Prostate gland (tissue), 2 donors: Measurements from ENCODE around the gene TMEM61. TPM values are rescaled to one million over a fixed set of nuclear protein-coding genes. Genes with fewer than 3 reads are reported as not detected.

ENCODE experiments used
- DNase-seq: peaks from one replicate; pipeline ENCODE4 v3.0.0-alpha.2; 2019; ENCODE audit warnings: low spot score
- H3K27ac ChIP-seq, 2 donors: fragments of 200-600 bp; sonication (generic); 2 replicates each; pipeline ENCODE4 v1.5.1; 2017 to 2019
- H3K27me3 ChIP-seq: fragments of 200-600 bp; sonication (generic); replicated peaks from 2 replicates; pipeline ENCODE4 v1.5.1; 2019; ENCODE audit not compliant: insufficient read depth
- H3K36me3 ChIP-seq, 2 donors: fragments of 200-600 bp; sonication (generic); 1 replicate in 1 of 2; 2 replicates in 1 of 2; pipeline versions ENCODE4 v1.5.1 to v1.8.1; 2017 to 2019
- H3K4me1 ChIP-seq: fragments of 200-600 bp; sonication (generic); replicated peaks from 2 replicates; pipeline ENCODE4 v1.5.1; 2019
- H3K4me3 ChIP-seq, 2 donors: fragments of 200-600 bp; sonication (generic); 2 replicates each; pipeline ENCODE4 v1.5.1; 2017 to 2019
- H3K9me3 ChIP-seq: fragments of 200-600 bp; sonication (generic); 2 replicates; pipeline ENCODE4 v1.5.1; 2017
- POLR2A ChIP-seq: fragments of 450-650 bp; IDR thresholded peaks from one replicate; pipeline ENCODE4 v1.6.1; 2016; ENCODE audit warnings: antibody characterized with exemption, mild to moderate bottlenecking
- POLR2AphosphoS5 ChIP-seq: sonication (generic); formaldehyde crosslinking; IDR thresholded peaks from one replicate; pipeline ENCODE4 v1.6.1; 2017; ENCODE audit warnings: antibody characterized with exemption
- WGBS: methylation state at CpG from one replicate; pipeline ENCODE4 v1.1.5; 2018; 5-methylcytosine and 5-hydroxymethylcytosine counted together
- intact Hi-C: fragments of 100-400 bp; cut with DNase I; formaldehyde crosslinking; loops from one replicate; pipeline ENCODE4 v1.14.2; 2022
- total RNA-seq, 2 donors: library from RNA; depleted of rRNA; stranded (reverse); fragments of >200 nt; gene quantifications; one replicate each; pipeline ENCODE4 v1.1.0, GENCODE V29; 2016
- TF ChIP-seq, protein P1 (sequence below), 4 experiments: fragments of 200-600 bp in 2 of 4; fragments of 450-650 bp in 2 of 4; sonication (generic) in 2 of 4; IDR thresholded peaks; 1 replicate in 3 of 4; 2 replicates in 1 of 4; pipeline ENCODE4 v1.5.1; 2016 to 2019; ENCODE audit warnings: antibody characterized with exemption in 4 of 4, mild to moderate bottlenecking in 2 of 4, moderate library complexity in 2 of 4

Gene TMEM61
- total RNA-seq, 2 donors from 2014 or later: 2.4 to 5.4 TPM

- WGBS: 73% methylated on average over 6 of the region's 6 CpGs
- H3K36me3 ChIP-seq: no peaks in the 10 kb centered on the region
- intact Hi-C loops: no loop called here
- no peaks in the 10 kb centered on the region for H3K9me3 ChIP-seq
- no peaks in the 10 kb centered on the region for H3K27me3 ChIP-seq
- H3K27ac ChIP-seq: no peak overlapping the region
- H3K4me1 ChIP-seq: no peaks in the 10 kb centered on the region
- TF ChIP-seq POLR2A (no peak), POLR2AphosphoS5 (no peak)
- TF ChIP-seq, protein P1, sequence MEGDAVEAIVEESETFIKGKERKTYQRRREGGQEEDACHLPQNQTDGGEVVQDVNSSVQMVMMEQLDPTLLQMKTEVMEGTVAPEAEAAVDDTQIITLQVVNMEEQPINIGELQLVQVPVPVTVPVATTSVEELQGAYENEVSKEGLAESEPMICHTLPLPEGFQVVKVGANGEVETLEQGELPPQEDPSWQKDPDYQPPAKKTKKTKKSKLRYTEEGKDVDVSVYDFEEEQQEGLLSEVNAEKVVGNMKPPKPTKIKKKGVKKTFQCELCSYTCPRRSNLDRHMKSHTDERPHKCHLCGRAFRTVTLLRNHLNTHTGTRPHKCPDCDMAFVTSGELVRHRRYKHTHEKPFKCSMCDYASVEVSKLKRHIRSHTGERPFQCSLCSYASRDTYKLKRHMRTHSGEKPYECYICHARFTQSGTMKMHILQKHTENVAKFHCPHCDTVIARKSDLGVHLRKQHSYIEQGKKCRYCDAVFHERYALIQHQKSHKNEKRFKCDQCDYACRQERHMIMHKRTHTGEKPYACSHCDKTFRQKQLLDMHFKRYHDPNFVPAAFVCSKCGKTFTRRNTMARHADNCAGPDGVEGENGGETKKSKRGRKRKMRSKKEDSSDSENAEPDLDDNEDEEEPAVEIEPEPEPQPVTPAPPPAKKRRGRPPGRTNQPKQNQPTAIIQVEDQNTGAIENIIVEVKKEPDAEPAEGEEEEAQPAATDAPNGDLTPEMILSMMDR (IDR thresholded peaks at IDR 0.05): no peak
- H3K4me3 ChIP-seq: no peak overlapping the region
- DNase-seq: no peak
Observed at GRCh38 chr1:54945393-54945936, 35.0 kb upstream of the TMEM61 start.

DNA sequence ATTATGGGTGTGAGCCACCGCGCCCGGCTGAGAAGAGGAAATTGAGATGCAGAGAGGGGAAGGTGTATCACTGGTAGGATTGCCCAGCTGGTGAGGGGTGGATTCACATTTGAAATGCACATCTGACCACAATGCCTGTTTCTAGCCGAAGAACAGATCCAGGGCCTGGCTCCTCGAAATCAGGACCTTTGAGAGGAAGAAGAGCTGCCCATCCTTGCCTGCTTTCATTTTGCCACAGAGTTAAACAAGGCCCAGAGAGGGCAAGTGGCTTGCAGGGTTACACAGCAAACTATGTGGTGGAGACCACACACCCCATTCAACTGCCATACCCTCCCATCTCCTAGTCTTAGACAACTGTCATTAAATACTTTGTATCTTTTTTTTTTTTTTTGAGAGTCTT, 32.9 kb upstream of the TMEM61 start:
- TF ChIP-seq POLR2A (no peak), POLR2AphosphoS5 (no peak)
- TF ChIP-seq, protein P1 (IDR thresholded peaks at IDR 0.05): no peak
- Histone ChIP-seq H3K4me1 (no peaks in the 10 kb centered on the region), H3K36me3 (no peaks in the 10 kb centered on the region), H3K27ac (no peak overlapping the region), H3K27me3 (no peaks in the 10 kb centered on the region), H3K4me3 (no peak overlapping the region), H3K9me3 (no peaks in the 10 kb centered on the region)
- 94% methylated on average over 5 of the region's 5 CpGs for WGBS
- intact Hi-C loops: no loop called here
- DNase-seq: no peak

DNA sequence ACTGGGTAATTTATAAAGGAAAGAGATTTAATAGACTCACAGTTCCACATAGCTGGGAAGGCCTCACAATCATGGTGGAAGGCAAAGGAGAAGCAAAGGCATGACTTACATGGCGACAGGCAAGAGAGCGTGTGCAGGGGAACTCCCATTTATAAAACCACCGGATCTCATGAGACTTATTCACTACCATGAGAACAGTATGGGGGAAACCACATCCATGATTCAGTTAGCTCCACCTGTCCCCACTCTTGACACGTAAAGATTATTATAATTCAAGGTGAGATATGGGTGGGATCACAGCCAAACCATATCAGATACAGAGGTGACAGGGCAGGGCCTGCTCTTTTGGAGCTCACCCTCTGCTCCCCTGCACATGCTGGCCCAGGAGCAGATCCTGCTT, 31.4 kb upstream of the TMEM61 start:
- no peak for TF ChIP-seq POLR2A
- no peak for TF ChIP-seq POLR2AphosphoS5
- TF ChIP-seq, protein P1 (IDR thresholded peaks at IDR 0.05): no peak
- H3K4me3 ChIP-seq: no peak overlapping the region
- no peak overlapping the region for H3K27ac ChIP-seq
- no peaks in the 10 kb centered on the region for H3K4me1 ChIP-seq
- H3K36me3 ChIP-seq: no peaks in the 10 kb centered on the region
- intact Hi-C loops: no loop called here
- DNase-seq: no peak
- H3K9me3 ChIP-seq: no peaks in the 10 kb centered on the region
- H3K27me3 ChIP-seq: no peaks in the 10 kb centered on the region
- WGBS: 91% methylated on average over 4 of the region's 4 CpGs

DNA sequence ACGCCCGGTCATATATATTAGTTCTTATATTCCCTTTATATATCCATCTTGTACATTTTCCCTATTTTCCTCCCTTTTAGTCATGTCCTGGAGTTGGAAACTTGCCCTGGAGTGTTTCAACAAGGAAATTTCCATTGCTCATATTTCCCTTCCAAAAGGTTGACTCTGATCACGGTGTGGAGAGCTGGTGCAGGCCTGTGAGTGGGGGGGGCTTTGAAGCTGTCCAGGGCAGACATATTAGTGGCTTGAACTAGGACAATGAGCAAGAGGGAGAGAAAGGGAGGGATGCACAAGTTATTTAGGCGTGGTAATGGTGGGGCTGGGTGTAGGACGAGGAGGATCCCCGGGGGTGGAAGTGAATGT, 30.4 kb upstream of the TMEM61 start:
- WGBS: 71% methylated on average over 6 of the region's 6 CpGs
- no peak for DNase-seq
- H3K4me1 ChIP-seq: no peaks in the 10 kb centered on the region
- no peak overlapping the region for H3K4me3 ChIP-seq
- TF ChIP-seq, protein P1 (IDR thresholded peaks at IDR 0.05): no peak
- TF ChIP-seq POLR2A (no peak), POLR2AphosphoS5 (no peak)
- no peaks in the 10 kb centered on the region for H3K36me3 ChIP-seq
- H3K27me3 ChIP-seq: no peaks in the 10 kb centered on the region
- intact Hi-C loops: loop anchor here (2.0 kb wide), 1 partner anchor 47 kb away; no protein-coding TSS in a partner anchor
- H3K9me3 ChIP-seq: no peaks in the 10 kb centered on the region
- no peak overlapping the region for H3K27ac ChIP-seq

GRCh38 chr1:54950369-54951163, 29.9 kb upstream of the TMEM61 start:
- peak; percentile 75 for DNase-seq
- H3K27ac ChIP-seq: no peak overlapping the region
- intact Hi-C loops: loop anchor here (2.0 kb wide), 1 partner anchor 46 kb away; no protein-coding TSS in a partner anchor
- 29% methylated on average over 27 of the region's 27 CpGs for WGBS
- no peaks in the 10 kb centered on the region for H3K36me3 ChIP-seq
- no peaks in the 10 kb centered on the region for H3K4me1 ChIP-seq
- H3K4me3 ChIP-seq: no peak overlapping the region
- H3K9me3 ChIP-seq: no peaks in the 10 kb centered on the region
- H3K27me3 ChIP-seq: no peaks in the 10 kb centered on the region
- no peak for TF ChIP-seq POLR2A
- TF ChIP-seq POLR2AphosphoS5: peak; percentile 57
- TF ChIP-seq, protein P1 (IDR thresholded peaks at IDR 0.05): peak; percentile 64 to 93 (median 90)
